Panc1 (cell line): ENCODE data around the gene POFUT2.

Experiments
- POLR2AphosphoS5 ChIP-seq: IDR thresholded peaks from 2 replicates; pipeline ENCODE4 v1.6.1; 2012; ENCODE audit warnings: mild to moderate bottlenecking, low read depth, low read length, moderate library complexity
- SIN3A ChIP-seq: IDR thresholded peaks from 2 replicates; pipeline ENCODE4 v1.6.1; 2012; ENCODE audit warnings: low read depth, mild to moderate bottlenecking, low read length, moderate library complexity, borderline replicate concordance; ENCODE audit not compliant: insufficient read depth
- TF ChIP-seq, protein P1 (sequence below): fragments of 450-650 bp; IDR thresholded peaks from 2 replicates; pipeline ENCODE4 v1.5.1; 2017; ENCODE audit warnings: mild to moderate bottlenecking
- TF ChIP-seq, protein P2 (sequence below), 2 experiments: IDR thresholded peaks; 2 replicates each; pipeline ENCODE4 v1.6.1; 2011 to 2012; ENCODE audit warnings: low read depth in 2 of 2, control low read depth in 1 of 2, low read length in 1 of 2, mild to moderate bottlenecking in 1 of 2, moderate library complexity in 1 of 2; ENCODE audit not compliant: insufficient read depth in 1 of 2

DNA sequence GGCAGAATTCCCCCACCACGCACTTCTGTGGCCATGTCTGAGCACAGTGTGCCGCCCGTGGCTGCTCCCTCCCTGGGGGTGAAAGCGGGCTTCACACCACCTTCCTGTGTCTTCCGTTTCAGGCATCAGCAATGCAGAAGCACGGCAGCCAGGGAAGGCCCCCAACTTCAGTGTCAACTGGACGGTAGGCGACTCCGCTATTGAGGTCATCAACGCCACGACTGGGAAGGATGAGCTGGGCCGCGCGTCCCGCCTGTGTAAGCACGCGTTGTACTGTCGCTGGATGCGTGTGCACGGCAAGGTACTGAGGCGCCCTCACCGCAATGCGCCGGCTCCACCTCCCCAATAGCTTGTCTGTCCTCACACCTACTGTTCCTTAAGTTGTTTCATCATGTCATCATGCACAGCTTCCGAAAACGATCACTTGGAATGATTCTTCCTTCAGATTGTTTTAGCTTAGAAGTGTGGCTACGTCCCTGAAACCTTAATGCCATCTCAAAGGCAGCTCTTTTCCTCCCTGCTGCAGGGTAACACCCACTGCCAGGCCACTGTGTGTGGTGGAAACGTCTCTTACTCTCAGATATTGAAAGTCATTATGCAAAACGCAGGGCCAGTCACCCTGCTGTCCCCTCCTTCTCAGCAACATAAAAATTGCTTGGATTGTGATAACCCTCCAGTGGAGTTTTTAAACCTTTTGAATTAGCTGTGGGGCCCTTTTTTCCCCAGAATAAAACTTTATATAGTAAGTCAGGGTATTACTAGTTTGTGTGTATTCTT, 66.8 kb downstream of the POFUT2 start:
- TF ChIP-seq, protein P1, sequence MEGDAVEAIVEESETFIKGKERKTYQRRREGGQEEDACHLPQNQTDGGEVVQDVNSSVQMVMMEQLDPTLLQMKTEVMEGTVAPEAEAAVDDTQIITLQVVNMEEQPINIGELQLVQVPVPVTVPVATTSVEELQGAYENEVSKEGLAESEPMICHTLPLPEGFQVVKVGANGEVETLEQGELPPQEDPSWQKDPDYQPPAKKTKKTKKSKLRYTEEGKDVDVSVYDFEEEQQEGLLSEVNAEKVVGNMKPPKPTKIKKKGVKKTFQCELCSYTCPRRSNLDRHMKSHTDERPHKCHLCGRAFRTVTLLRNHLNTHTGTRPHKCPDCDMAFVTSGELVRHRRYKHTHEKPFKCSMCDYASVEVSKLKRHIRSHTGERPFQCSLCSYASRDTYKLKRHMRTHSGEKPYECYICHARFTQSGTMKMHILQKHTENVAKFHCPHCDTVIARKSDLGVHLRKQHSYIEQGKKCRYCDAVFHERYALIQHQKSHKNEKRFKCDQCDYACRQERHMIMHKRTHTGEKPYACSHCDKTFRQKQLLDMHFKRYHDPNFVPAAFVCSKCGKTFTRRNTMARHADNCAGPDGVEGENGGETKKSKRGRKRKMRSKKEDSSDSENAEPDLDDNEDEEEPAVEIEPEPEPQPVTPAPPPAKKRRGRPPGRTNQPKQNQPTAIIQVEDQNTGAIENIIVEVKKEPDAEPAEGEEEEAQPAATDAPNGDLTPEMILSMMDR: no peak
- TF ChIP-seq, protein P2, sequence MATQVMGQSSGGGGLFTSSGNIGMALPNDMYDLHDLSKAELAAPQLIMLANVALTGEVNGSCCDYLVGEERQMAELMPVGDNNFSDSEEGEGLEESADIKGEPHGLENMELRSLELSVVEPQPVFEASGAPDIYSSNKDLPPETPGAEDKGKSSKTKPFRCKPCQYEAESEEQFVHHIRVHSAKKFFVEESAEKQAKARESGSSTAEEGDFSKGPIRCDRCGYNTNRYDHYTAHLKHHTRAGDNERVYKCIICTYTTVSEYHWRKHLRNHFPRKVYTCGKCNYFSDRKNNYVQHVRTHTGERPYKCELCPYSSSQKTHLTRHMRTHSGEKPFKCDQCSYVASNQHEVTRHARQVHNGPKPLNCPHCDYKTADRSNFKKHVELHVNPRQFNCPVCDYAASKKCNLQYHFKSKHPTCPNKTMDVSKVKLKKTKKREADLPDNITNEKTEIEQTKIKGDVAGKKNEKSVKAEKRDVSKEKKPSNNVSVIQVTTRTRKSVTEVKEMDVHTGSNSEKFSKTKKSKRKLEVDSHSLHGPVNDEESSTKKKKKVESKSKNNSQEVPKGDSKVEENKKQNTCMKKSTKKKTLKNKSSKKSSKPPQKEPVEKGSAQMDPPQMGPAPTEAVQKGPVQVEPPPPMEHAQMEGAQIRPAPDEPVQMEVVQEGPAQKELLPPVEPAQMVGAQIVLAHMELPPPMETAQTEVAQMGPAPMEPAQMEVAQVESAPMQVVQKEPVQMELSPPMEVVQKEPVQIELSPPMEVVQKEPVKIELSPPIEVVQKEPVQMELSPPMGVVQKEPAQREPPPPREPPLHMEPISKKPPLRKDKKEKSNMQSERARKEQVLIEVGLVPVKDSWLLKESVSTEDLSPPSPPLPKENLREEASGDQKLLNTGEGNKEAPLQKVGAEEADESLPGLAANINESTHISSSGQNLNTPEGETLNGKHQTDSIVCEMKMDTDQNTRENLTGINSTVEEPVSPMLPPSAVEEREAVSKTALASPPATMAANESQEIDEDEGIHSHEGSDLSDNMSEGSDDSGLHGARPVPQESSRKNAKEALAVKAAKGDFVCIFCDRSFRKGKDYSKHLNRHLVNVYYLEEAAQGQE (IDR thresholded peaks at IDR 0.05; ENCODE audit: insufficient read depth in 1 of 2, low read depth in 2 of 2, low read length in 1 of 2): no peak
- no peak for TF ChIP-seq POLR2AphosphoS5
- TF ChIP-seq SIN3A: no peak
